Measurements from ENCODE around the gene RAB3IP. TPM values are rescaled to one million over a fixed set of nuclear protein-coding genes. Genes with fewer than 3 reads are reported as not detected.

The RAB3IP gene
- total and polyA plus RNA-seq, 2 of the 4 experiments (the other 2 are of a cell fraction), result 1.5 to 2.7 TPM

- no peak overlapping the region for H3K4me2 ChIP-seq (ENCODE audit: low read depth, low read length)
- H3K4ac ChIP-seq (ENCODE audit: low read depth, low read length), result no peak overlapping the region
- H3K9ac ChIP-seq (ENCODE audit: low read depth, low read length), result no peak overlapping the region
- no peak overlapping the region for H3K23ac ChIP-seq (ENCODE audit: low read depth, low read length)
- H3K4me1 ChIP-seq (ENCODE audit: control insufficient read depth, insufficient read depth, low read length), result no peaks in the 10 kb centered on the region
- H3K14ac ChIP-seq (replicated peaks; ENCODE audit: low read depth, low read length), result no peak overlapping the region
- in situ Hi-C loops (cut with MboI; ENCODE audit: low sequenced_read_pairs), result no loop called here
- H3K9me3 ChIP-seq (ENCODE audit: control insufficient read depth, insufficient read depth, low read length), result no peaks in the 10 kb centered on the region
- no peak overlapping the region for H2AK5ac ChIP-seq (ENCODE audit: low read depth, low read length)
- no peaks in the 10 kb centered on the region for H3K9me1 ChIP-seq (ENCODE audit: insufficient read depth, low read length)
- no peak overlapping the region for H2BK15ac ChIP-seq (ENCODE audit: low read depth, low read length)
- BruUV-seq (replicated peaks), result no TSS peak
- CTCF ChIA-PET, result no interaction called here
- no peak overlapping the region for H2BK120ac ChIP-seq (ENCODE audit: low read depth, low read length)
- POLR2A ChIA-PET (ENCODE audit: unreplicated experiment), result no interaction called here
- no peak overlapping the region for H4K5ac ChIP-seq (ENCODE audit: low read depth, low read length)
- H3K56ac ChIP-seq (ENCODE audit: extremely low read depth, insufficient read depth, low read length), result no peak overlapping the region
- no peak overlapping the region for H4K91ac ChIP-seq (ENCODE audit: insufficient read depth, low read depth, low read length)
- no peak overlapping the region for H2AK9ac ChIP-seq (replicated peaks; ENCODE audit: low read depth, low read length, poor library complexity)
- H3K18ac ChIP-seq (ENCODE audit: low read depth, low read length), result no peak overlapping the region
- H2BK20ac ChIP-seq (ENCODE audit: low read depth, low read length), result no peak overlapping the region
- H3K27me3 ChIP-seq (ENCODE audit: control insufficient read depth, insufficient read depth, low read length), result no peaks in the 10 kb centered on the region
- H2AFZ ChIP-seq (replicated peaks; ENCODE audit: low read length, poor library complexity), result no peak overlapping the region
- no peak overlapping the region for H3K4me3 ChIP-seq (ENCODE audit: insufficient read depth, low read depth, low read length)
- H3K79me1 ChIP-seq (ENCODE audit: low read depth in 1 of 2, low read length in 2 of 2), result no peaks in the 10 kb centered on the region
- intact Hi-C loops (cut with micrococcal nuclease), result no loop called here
- no peak overlapping the region for H4K8ac ChIP-seq (ENCODE audit: low read depth in 2 of 2, low read length in 2 of 2)
- H4K20me1 ChIP-seq (ENCODE audit: insufficient read depth, low read length), result no peaks in the 10 kb centered on the region
- H2BK5ac ChIP-seq (ENCODE audit: low read depth, low read length, poor library complexity, severe bottlenecking), result no peak overlapping the region
- no peak for TF ChIP-seq RFX5 (IDR thresholded peaks at IDR 0.05; ENCODE audit: low read depth, low read length)
- TF ChIP-seq CEBPB (IDR thresholded peaks at IDR 0.05; ENCODE audit: low read depth, low read length), result no peak
- TF ChIP-seq MAZ (IDR thresholded peaks at IDR 0.05; ENCODE audit: borderline replicate concordance, low read depth, low read length), result no peak
- TF ChIP-seq CHD1 (IDR thresholded peaks at IDR 0.05; ENCODE audit: low read depth, low read length), result no peak
- no peak for TF ChIP-seq BHLHE40 (IDR thresholded peaks at IDR 0.05; ENCODE audit: low read depth, low read length)
- TF ChIP-seq MAFK (IDR thresholded peaks at IDR 0.05; ENCODE audit: low read depth, low read length), result no peak
- TF ChIP-seq SMC3 (IDR thresholded peaks at IDR 0.05; ENCODE audit: low read depth, low read length), result no peak
- no peak for TF ChIP-seq MXI1 (IDR thresholded peaks at IDR 0.05; ENCODE audit: borderline replicate concordance, low read depth, low read length)
- no peak for TF ChIP-seq POLR2A (IDR thresholded peaks at IDR 0.05; ENCODE audit: low read depth, low read length)
- no peak for TF ChIP-seq CTCF (conservative IDR thresholded peaks at IDR 0.05; ENCODE audit: low read depth, low read length)
- TF ChIP-seq ELK1 (IDR thresholded peaks at IDR 0.05; ENCODE audit: borderline replicate concordance, low read depth, low read length), result no peak
- no peak for TF ChIP-seq USF2 (IDR thresholded peaks at IDR 0.05; ENCODE audit: low read depth, low read length)
- TF ChIP-seq RCOR1 (IDR thresholded peaks at IDR 0.05; ENCODE audit: insufficient replicate concordance, low read length), result no peak
- TF ChIP-seq FOS (IDR thresholded peaks at IDR 0.05; ENCODE audit: low read depth, low read length), result no peak
- TF ChIP-seq NFE2L2 (IDR thresholded peaks at IDR 0.05; ENCODE audit: low read depth, low read length), result no peak
- no peak for TF ChIP-seq RAD21 (IDR thresholded peaks at IDR 0.05; ENCODE audit: low read length)
- no peaks in the 10 kb centered on the region for H3K36me3 ChIP-seq (ENCODE audit: control insufficient read depth, insufficient read depth, low read length)
- ATAC-seq (ENCODE audit: low read depth), result no peak
- dilution Hi-C loops (cut with HindIII; ENCODE audit: low sequenced_read_pairs, unreplicated experiment), result no loop called here
- H3K27ac ChIP-seq (ENCODE audit: insufficient read depth, low read length), result no peak overlapping the region
- no peak for DNase-seq
Observed at GRCh38 chr12:69846976-69847375, 108.3 kb downstream of the RAB3IP start.
